Measurements from ENCODE around the gene ANKRD6.

Gene ANKRD6

DNA sequence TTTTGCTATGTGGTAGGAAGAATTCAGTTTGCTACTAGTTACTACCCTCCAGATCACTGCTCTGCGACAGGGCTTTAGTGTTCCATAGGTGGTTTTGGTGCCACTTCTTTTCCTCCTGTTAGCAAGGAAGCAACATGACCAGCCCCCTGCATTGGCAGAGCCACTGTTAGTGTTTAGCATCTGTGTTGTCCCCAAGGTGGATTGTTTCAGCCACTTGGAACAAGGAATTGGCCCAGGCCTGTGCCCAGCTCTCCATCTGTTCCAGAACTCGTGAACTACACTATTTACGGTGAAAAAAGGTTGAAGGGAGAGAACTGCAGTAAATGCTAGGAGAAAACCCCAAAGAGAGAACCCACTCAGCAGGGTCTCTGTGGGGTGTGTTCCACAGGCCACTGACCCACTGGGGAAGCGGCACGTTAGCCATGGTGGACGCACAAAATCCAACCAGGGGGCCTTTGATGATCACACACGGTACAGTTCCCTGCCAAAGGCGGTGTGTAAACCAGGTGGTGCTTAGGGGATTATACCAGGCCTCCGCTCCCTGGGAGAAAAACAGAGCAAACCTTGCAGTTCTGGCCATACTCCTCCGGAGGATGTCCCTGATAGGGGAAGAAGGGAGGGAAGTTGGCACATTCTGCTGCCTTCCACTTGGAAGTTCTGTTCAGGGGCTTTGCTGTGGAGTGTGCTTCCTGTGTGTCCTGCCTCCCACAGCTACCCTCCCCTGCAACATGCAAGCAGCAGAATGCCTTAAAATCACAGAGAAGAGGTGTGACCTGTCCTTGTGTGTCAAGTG lies 133.3 kb downstream of the ANKRD6 start:
- no peak for DNase-seq

DNA sequence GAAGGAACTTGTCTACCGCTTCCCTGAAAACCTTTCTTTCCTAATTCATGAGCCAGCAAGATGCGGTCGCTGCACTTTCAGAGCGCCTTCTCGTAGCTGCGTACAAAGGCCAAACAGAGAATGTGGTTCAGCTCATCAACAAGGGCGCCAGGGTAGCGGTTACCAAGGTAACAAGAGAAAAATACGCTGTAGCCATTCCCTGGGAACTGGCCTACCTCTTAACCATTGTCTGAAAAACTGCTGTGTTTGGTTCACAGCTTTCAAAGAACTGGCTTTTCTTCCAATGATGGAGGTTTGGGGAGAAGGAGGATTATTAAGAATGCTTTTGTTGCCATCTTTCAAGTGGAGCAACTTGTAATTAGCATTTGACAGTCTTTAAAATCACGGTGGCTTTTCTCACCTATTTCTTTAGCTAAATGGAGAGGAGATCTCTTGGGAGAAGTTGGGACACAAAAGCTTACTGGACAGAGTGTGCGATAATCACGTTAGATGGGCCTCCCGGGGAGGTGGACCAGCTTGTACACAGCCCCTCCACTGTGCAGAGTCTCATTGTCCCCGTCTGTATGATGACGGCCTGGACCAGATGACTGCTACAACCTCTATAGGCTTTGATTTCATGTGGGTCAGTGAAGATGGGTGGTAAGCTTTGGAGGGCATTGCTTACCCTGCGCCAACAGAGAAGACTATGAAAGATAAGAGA lies 134.1 kb downstream of the ANKRD6 start:
- DNase-seq: no peak

DNA sequence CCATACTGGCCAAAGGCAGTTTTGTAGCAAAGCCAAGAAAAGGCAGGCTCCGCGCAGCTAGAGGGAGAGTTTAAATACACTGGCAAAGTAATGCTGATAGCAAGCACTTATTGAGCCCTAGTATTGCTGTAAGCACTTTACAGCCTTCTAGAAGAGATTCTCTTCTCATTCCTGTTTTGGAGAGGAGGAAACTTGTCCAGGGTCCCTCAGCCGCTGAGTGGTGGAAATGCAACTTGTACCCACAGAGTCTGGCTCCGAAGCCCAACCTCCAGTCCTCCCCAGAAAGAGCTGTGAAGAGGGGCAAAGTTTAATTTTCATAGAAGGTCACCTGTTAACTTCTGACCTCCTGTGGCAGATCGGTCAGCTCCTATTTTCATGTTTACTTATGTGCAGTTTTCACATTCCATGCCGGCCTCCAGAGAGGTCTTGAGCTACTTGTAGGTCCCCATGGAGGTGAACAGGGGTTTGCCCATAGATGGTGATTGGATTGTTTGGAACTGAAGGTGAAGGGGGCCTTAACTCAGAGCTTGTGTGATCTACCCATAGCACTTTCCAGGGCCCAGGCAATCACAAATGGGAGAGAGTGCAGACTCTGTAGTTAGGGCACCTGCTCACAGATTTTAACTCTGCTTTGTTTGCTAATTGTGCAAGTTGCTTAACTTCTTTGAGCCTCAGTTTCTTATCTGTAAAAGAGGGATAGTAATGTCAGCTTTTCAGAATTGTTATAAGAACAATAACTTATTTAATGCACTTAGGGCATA lies 134.9 kb downstream of the ANKRD6 start:
- DNase-seq: no peak

DNA sequence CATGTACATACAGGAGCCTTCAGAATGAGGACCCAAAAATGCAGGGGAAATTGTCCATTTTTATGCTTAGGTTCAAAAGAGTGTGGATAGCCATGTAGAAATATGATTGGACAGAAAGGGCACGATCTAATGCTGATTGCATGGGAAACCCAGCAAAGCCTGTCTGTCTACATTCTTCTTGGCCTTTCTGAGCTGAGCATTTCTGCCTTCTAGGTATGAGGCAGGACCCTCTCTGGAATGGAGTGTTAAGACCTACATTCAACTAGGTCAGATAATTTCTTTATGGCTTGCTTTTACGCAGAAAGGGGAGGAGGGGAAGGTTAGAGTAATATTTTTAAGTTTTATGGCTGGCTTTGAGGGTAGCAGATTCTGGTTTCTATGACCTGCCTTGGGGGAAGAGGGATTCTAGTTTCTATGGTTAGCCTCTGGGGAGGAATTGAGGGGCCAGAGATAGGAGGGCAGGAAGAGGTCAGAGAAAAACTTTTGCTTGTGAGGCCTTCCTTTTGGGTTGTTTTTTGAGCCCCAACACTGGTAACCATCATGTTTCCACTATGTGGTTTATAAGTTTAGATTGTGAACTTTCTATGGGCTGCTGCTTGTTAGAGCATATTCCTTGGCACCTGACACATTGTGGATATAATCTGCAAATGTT lies 142.1 kb downstream of the ANKRD6 start:
- DNase-seq: no peak

DNA sequence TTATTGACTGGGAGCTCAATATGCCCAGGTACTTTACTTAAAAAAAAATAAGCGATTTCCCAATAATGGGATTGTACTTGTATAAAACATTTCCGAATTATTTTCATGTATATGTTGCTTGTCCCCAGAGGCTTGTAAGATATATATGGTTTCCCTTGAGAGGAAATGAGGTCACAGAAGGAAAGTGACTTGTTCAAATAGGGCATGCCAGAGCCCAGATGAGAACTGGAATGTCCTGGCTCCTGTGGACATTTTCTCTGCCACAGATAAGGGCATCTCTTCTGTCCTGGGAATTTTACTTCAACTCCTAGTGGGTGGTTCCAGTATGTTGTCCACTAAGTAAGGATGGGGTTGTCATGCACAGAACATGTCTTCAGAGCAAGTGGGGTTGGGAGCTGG lies 142.6 kb downstream of the ANKRD6 start:
- DNase-seq: no peak

DNA sequence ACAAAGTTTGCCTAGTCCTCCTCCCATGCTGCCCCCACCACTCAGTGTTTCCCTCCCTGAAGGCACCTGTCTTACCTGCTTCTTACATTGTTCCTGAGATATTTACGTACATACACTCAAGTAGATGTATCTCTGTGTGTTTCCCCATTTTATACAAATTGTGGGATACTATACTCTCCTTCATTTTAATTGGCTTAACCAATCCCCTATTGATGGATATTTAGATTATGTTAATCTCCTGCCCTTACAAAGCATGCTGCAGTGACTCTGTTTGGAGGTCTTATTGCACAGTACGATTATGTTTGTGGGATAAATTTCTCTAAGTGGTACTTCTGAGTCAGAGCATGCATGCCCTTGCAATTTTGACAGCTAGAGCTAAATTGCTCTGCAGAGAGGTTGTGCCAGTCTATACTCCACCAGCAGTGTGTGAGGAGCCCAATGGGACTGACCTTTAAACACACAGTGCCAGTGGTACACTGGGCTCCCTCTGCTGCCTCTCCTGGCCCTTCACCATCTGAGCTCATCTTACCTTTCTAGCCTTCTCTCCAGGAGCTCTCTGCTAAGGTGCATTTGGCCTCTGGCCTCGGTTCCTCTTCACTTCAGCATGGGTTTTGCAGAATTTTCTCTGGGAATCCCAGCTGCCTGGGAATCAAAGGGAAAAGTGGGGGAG lies 148.2 kb downstream of the ANKRD6 start:
- no peak for DNase-seq

DNA sequence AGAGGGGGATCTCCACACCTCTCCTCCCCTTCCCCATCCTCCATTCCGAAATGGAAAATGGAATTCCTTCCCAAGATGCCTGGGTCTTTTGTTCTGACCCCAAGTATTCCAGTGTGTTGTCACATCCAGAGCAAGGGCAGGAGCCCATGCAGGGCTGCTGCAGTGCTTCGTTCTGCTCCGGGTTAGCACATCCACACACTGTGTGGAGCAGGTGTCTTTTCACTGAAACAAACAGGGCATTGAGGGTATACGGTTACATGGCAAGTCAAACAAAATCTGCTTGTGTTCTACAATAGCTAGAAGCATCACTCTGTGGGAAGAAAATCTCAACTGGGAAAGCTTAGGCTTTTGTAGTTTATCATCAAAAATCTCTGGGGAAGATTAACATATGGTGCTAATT lies 148.7 kb downstream of the ANKRD6 start:
- no peak for DNase-seq

- DNase-seq: no peak
These were observed 149.8 kb downstream of the ANKRD6 start for GRCh38 chr6:89582669-89583325.

GRCh38 chr6:89583559-89583958 lies 150.6 kb downstream of the ANKRD6 start:
- no peak for DNase-seq

GRCh38 chr6:89584539-89584938 lies 151.6 kb downstream of the ANKRD6 start:
- no peak for DNase-seq

GRCh38 chr6:89585154-89585553 lies 152.2 kb downstream of the ANKRD6 start:
- no peak for DNase-seq

- DNase-seq: no peak
These were observed 156.5 kb downstream of the ANKRD6 start for GRCh38 chr6:89589297-89590025.

GRCh38 chr6:89590133-89590532 lies 157.2 kb downstream of the ANKRD6 start:
- no peak for DNase-seq

- no peak for DNase-seq
These were observed 158.8 kb downstream of the ANKRD6 start for GRCh38 chr6:89591745-89592144.

DNA sequence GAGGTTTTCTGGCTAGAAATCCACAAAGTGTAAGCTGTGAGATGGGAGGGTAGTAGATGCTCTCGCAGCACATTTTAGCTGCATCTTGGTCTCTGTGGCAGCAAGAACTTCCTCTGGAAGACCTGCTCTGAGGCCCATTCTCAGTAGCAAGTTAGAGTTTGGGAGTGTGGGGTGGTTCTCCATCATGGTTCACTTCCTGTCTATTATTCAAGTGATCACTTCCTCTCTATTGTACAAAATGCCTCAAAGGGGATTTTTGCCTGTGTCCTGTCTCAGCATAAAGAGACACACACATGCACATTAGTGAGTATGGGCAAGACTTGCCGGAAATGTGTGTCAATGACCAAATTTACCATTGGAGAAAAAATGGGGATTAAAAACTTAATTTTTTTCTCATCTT lies 163.1 kb downstream of the ANKRD6 start:
- no peak for DNase-seq

- no peak for DNase-seq
These were observed 163.5 kb downstream of the ANKRD6 start for GRCh38 chr6:89596484-89596883.

GRCh38 chr6:89597372-89597771 lies 164.4 kb downstream of the ANKRD6 start:
- no peak for DNase-seq

- no peak for DNase-seq
These were observed 165.0 kb downstream of the ANKRD6 start for GRCh38 chr6:89597988-89598387.

DNA sequence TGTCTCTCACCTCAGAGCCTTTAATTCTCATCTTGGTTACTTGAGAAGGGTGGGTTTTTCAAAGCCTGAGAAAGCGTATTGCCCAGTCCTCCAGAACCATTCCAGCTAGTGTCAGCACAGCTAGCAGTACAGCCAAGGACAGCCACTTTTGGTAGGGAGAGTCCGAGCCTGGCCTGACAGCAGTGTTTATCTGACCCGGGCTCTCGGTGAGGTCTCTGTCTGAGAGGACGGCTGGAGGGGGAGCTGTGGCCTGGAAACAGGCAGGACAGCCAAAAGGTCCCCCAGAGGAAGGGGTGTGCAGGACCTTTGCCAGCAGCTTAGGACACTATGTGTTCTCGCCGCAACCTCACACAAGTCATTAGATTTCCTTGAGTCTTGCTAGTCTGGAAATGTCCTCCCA lies 166.8 kb downstream of the ANKRD6 start:
- no peak for DNase-seq

DNA sequence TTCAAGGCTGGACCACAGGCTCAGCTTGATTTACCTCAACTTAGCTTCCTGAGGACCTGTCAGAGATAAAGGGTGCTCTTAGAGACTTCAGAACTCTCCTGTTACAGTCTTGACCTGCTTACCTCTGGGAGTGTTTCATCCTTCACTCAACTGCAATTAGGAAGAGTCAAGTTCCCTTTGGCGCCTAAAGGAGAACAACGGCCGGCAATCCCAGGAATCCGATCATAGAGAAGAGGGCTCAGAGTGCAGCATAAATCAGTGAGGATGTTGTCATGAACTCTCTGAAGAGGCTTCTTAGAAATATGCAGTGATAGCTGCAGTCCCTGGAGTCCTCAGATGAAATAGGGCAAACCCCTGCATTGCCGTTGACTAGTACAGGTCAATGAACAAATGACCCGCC lies 169.2 kb downstream of the ANKRD6 start:
- DNase-seq: no peak

GRCh38 chr6:89604653-89605052 lies 171.7 kb downstream of the ANKRD6 start:
- DNase-seq: no peak
